Mucosa of stomach (tissue), 1 donor: ENCODE data around the gene CNTNAP1.

Experiments used
- H3K27me3 ChIP-seq: one replicate; pipeline ENCODE4 v1.7.0; 2013; ENCODE audit warnings: mild to moderate bottlenecking, low read length; ENCODE audit not compliant: control insufficient read depth, insufficient read depth
- H3K36me3 ChIP-seq: one replicate; pipeline ENCODE4 v1.7.0; 2013; ENCODE audit warnings: low read length; ENCODE audit not compliant: control insufficient read depth, insufficient read depth
- H3K4me1 ChIP-seq: one replicate; pipeline ENCODE4 v1.7.0; 2013; ENCODE audit warnings: mild to moderate bottlenecking, low read length; ENCODE audit not compliant: control insufficient read depth, insufficient read depth
- H3K4me3 ChIP-seq: one replicate; pipeline ENCODE4 v1.7.0; 2013; ENCODE audit warnings: low read length
- H3K9ac ChIP-seq: one replicate; pipeline ENCODE4 v1.7.0; 2013; ENCODE audit warnings: mild to moderate bottlenecking, low read length, moderate library complexity
- H3K9me3 ChIP-seq: one replicate; pipeline ENCODE4 v1.7.0; 2013; ENCODE audit warnings: mild to moderate bottlenecking, low read length, moderate library complexity; ENCODE audit not compliant: control insufficient read depth
- donor health status: Pancreatic carcinoma.

Gene CNTNAP1

DNA sequence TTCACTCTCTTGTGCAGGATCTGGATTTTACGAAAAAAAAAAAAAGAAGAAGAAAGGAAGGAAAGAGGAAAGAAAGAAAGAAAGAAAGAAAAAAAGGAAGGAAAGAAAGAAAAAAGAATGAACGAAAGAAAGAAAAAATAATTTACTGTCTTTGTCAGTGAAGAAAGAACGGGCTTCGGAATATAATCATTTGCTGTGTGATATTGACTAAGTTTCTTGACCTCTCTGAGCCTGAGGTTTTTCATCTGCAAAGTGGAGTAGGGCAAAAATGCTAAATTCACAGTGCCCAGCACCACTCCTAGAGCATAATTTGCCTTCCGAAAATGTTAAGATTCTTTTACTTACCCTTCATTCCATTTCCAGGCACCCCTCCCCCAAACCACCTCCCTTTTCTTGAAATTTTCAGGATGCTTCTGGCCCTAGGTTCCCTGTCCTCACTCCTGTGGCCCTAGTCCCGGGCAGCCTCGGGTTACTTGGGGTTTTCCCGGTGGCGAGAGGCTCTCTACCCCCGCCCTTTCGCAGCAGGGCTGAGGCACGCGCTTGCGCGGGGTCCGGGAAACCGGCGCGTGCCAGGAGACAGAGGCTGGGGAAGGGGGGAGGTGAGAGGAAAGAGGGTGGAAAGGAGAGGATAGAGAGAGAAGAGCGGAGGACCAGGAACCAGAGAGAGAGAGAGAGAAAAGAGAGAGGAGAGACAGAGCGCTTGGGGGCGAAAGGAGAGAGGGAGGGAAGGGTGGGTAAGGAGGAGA, at the start of gene CNTNAP1:
TSS of gene CNTNAP1 (plus strand) at position 556 of the 746 bp plus-strand sequence. CDS start 299 bp downstream, outside the sequence.
- Histone ChIP-seq H3K4me3 (peak within 1 kb of the TSS; percentile 14), H3K4me1 (peaks cover 52% of the 10 kb centered on the region), H3K27me3 (peaks cover 21% of the 10 kb centered on the region), H3K9me3 (no peaks in the 10 kb centered on the region), H3K36me3 (no peaks in the 10 kb centered on the region), H3K9ac (peak within 1 kb of the TSS; percentile 12)

DNA sequence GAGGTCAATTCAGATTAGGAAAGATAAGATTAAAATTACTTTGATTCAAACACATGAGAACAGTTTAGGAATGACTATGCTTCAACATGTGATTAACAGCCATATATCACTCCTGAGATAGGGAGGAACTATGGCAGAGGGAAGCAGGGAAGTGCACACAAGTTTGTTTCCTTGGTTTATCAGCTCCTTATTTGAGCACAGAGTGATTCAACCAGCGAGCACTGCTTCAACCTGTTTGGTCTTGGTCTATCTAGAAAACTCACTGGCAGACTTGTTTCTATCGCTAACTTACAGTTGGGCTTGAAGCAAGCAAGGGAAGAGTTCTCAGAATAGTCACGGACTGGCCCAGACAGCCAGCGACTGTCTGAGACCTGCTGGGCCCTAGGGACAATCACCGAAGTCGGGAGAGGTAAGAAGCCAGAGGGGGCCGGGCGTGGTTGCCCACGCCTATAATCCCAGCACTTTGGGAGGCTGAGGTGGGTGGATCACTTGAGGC, 49.3 kb upstream of the CNTNAP1 start:
- Histone ChIP-seq H3K4me3 (peak overlapping the region; percentile 6), H3K27me3 (no peaks in the 10 kb centered on the region), H3K9me3 (no peaks in the 10 kb centered on the region), H3K4me1 (peaks cover 20% of the 10 kb centered on the region), H3K36me3 (no peaks in the 10 kb centered on the region), H3K9ac (peak overlapping the region; percentile 66)

DNA sequence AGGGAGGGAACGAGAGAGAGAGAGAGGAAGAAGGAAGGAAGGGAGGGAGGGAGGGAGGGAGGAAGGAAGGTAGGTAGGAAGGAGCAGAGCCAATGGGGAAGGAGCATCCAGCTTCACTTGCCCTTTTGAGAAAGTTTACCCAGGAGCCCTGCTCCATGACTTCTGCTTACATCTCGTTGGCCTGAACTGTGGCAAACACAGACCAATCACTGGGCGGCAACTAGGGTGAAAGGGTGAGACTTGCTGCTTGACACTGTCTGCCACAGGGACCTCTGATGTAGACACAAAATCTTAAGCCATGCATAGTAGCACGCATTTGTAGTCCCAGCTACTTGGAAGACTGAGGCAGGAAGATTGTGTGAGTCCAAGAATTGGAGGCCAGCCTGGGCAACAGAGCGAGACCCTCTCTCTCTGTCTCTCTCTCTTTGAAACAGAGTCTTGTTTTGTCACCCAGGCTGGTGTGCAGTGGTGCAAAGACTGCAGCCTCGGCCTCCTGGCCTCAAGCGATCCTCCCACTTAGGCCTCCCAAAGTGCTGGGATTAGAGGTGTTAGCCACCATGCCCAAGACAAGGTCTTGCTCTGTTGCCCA, 42.7 kb upstream of the CNTNAP1 start:
- no peak overlapping the region for H3K9ac ChIP-seq
- no peaks in the 10 kb centered on the region for H3K36me3 ChIP-seq
- no peaks in the 10 kb centered on the region for H3K4me1 ChIP-seq
- no peaks in the 10 kb centered on the region for H3K9me3 ChIP-seq
- no peak overlapping the region for H3K4me3 ChIP-seq
- H3K27me3 ChIP-seq: no peaks in the 10 kb centered on the region

DNA sequence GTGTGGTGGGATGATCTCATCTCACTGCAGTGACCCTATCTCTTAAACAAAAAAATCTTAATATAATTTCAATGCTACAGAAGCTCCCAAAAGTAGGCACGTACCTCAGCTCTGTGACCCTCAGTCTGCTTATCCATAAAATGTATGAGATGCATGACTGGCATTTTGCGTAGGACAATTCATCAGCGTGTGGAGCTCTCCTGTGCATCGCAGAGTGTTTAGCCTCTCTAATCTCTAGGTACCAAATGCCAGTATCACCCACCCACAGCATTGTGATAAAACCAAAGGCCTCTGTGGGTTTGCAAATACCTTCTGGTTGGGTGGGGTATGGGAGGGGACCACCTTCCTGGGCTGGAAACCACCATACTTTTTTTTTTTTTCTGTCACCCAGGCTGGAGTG, 42.2 kb upstream of the CNTNAP1 start:
- Histone ChIP-seq H3K9ac (no peak overlapping the region), H3K4me3 (no peak overlapping the region), H3K36me3 (no peaks in the 10 kb centered on the region), H3K27me3 (no peaks in the 10 kb centered on the region), H3K9me3 (no peaks in the 10 kb centered on the region), H3K4me1 (no peaks in the 10 kb centered on the region)

DNA sequence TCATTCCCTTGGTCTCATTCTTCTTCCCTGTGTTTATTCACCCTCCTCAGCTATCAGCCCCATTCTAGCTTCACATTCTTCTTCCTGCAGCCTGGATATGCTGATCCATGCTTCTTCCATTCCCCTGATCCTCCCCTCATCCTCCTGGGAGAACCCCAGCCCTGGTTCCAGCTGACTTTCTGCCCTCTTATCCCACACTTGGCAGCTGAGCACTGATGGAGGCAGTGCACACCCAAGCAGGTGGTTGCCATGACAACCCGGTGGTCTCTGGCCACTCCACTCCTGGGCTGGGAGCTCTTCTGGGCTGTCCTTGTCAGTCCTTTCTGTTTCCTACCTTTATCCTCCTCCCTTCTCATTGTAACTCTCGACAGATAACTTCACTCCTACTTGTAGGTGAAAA, 40.0 kb upstream of the CNTNAP1 start:
- Histone ChIP-seq H3K9me3 (no peaks in the 10 kb centered on the region), H3K36me3 (no peaks in the 10 kb centered on the region), H3K4me3 (no peak overlapping the region), H3K27me3 (no peaks in the 10 kb centered on the region), H3K4me1 (no peaks in the 10 kb centered on the region), H3K9ac (no peak overlapping the region)

DNA sequence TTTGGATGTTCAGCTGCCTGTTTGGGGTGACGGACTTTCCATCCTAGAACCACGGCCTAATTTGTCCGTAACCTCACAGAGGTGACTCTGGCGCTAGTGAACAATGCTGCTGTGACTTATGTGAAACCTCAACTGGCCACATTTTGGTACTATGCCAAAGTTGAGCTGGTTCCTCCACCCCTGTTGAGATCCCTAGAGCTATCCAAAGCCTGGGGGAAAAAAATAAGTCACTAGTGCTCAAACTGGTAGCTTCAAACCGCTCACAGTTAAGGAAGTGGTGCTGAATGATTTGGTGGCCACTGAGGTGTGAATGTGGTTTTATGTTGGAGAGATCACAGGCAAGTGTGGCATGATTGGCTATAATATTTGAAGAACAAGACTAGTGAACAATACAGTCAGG, 34.6 kb upstream of the CNTNAP1 start:
- Histone ChIP-seq H3K27me3 (no peaks in the 10 kb centered on the region), H3K9ac (no peak overlapping the region), H3K36me3 (no peaks in the 10 kb centered on the region), H3K4me3 (no peak overlapping the region), H3K4me1 (no peaks in the 10 kb centered on the region), H3K9me3 (no peaks in the 10 kb centered on the region)

DNA sequence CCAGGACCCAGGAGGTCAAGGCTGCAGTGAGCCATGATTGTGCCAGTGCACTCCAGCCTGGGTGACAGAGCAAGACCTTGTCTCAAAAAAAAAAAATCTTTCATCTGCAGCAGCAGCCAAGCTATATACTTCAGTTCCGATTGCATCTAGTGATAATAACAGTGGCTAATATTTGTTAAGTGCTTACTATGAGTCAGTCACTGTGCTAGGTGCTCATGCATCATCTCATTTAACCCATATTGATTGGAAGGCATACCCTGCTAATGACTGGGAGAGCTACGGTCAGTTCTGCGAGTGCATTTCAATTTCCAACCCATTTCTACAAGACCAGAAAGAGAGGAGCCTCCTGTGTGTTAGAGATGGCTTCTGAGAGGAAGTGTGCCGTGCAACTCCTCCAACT, 30.9 kb upstream of the CNTNAP1 start:
- H3K9me3 ChIP-seq: no peaks in the 10 kb centered on the region
- no peaks in the 10 kb centered on the region for H3K36me3 ChIP-seq
- H3K27me3 ChIP-seq: peaks cover 8% of the 10 kb centered on the region
- no peak overlapping the region for H3K9ac ChIP-seq
- no peak overlapping the region for H3K4me3 ChIP-seq
- H3K4me1 ChIP-seq: peaks cover 12% of the 10 kb centered on the region

DNA sequence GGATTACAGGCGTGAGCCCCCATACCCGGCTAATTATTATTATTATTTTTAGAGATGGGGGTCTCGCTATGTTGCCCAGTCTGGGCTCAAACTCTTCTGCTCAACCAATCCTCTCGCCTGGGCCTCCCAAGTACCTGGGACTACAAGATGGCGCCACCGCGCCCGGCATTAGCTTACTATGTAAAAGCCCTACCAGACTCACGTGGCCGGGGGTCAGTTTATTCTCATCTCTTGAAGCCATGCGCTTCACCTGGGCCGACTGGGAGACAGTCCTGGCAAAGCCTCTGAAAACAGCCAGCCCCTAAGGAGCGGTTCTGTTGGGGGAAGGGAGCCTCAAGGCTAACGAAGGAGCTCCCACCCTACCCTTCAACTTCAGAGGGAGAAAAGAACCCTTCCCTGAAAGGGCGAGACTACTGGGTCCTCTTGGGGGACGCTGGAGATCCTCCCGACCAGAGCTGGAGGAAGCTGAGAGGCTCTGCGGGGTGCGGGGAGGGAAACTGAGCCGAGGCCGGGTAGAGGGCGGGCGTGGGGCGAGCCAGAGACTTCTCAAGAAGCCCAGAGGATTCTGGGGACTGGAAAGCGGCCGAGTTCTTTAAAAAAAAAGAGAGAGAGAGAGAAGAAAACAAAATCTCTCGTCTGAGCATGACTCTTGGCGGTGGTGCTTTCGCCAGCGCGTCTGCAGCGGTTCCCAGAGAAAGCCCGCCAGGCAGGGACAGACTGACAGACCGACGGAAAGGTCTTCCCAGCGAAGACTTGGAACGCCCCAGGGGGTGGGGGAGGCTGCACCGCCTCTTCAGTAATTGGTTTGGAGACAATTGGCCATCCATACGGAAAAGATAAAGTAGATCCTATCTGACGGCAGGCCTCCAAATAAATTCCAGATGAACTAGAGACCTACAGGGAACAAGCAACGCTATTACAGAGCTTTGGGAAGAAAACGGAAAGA, 28.9 kb upstream of the CNTNAP1 start:
- Histone ChIP-seq H3K36me3 (no peaks in the 10 kb centered on the region), H3K27me3 (peaks cover 8% of the 10 kb centered on the region), H3K4me1 (peaks cover 12% of the 10 kb centered on the region), H3K4me3 (no peak overlapping the region), H3K9me3 (no peaks in the 10 kb centered on the region), H3K9ac (peak overlapping the region; percentile 72)

DNA sequence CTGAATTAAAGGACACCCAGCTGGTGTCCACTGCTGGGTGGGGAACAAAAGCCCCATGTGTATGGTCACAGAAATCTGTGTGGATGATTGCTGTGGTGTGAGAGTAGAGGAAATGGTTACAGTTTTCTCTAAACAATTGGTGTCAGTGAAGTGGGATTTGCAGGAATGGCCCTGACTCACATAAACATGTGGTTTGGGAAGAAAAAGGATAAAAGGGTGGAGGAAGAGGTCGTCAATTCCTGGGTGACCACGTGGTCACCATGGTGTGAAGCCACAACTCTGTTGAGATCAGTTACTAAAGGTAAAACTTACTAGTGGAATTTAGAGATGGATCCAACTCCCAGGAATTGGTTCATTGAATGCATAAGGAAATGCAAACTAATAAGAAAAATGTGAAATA, 26.8 kb upstream of the CNTNAP1 start:
- peaks cover 22% of the 10 kb centered on the region for H3K4me1 ChIP-seq
- no peak overlapping the region for H3K4me3 ChIP-seq
- H3K9me3 ChIP-seq: no peaks in the 10 kb centered on the region
- peaks cover 8% of the 10 kb centered on the region for H3K27me3 ChIP-seq
- H3K9ac ChIP-seq: no peak overlapping the region
- no peaks in the 10 kb centered on the region for H3K36me3 ChIP-seq

DNA sequence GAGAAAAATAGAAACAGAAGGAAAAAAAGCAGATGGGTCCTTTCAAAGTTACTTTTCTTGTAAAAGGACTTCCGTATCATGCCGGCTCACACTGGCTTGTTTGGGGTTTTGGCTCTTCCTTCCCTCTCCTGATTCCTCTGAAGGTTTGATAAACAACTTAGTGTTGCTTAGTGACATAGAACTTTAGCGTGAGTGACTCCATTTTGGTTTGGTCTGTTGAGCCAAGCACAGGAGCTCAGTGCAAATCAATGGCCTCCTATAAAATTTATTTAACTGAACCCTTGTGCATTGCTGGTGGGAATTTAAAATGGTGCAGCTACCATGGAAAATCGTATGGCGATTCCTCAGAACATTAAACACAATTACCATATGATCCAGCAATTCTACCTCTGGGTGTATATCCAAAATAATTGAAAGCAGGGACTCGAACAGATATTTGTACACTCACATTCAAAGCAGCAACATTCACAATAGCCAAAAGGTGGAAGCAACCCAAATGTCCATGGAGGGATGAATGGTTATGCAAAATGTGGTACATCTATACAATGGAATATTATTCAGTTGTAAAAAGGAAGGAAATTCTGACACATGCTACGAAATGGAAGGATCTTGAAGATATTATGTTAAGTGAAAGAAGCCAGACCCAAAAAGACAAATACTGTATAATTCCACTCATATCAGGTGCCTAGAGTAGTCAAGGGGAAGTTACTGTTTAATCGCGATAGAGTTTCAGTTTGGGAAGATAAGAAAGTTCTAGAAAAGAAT, 24.3 kb upstream of the CNTNAP1 start:
- H3K36me3 ChIP-seq: no peaks in the 10 kb centered on the region
- H3K9ac ChIP-seq: no peak overlapping the region
- H3K9me3 ChIP-seq: no peaks in the 10 kb centered on the region
- H3K4me1 ChIP-seq: peaks cover 22% of the 10 kb centered on the region
- H3K4me3 ChIP-seq: no peak overlapping the region
- peaks cover 8% of the 10 kb centered on the region for H3K27me3 ChIP-seq

DNA sequence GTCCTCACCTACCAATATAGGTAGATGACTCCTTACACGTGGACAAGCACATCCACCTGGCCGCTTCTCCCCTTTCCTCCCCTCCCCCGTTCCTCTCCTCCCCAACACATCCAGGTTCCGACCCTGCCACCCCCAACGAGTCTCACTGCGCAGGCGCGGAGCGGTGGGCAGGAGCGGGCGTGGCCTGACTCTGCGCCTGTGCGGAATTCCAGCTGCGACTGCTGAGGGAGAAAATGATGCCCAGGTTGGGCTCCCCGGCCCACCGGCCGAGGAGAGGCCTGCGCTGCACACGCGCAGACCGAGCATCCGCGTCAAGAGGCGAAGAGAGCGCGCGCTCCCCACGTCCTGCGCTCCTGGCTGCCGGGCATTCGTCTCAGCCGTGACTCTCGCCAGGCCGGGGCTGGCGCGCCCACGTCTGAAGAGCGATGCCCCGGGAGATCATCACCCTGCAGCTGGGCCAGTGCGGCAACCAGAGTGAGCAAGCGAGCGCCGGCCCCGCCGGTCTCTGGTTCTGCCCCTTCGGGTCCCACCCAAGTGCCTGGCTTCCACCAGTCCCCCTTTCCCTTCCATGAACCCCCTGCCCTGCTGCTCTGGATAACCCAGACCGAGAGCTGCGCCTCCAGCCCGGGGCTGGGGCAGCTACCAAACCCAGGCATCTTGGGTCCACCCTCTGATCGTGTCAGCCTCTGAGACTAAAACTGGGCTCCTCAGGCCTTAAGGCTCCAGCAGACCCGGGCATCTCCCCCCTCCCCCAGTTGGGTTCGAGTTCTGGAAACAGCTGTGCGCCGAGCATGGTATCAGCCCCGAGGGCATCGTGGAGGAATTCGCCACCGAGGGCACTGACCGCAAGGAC, 23.0 kb upstream of the CNTNAP1 start, which contains the start of gene TUBG2:
TSS of gene TUBG2 (plus strand) at position 206 of the 853 bp plus-strand sequence. CDS start at position 426, 220 bp downstream.
- Histone ChIP-seq H3K9me3 (no peaks in the 10 kb centered on the region), H3K4me3 (peak within 1 kb of the TSS; percentile 57), H3K36me3 (no peaks in the 10 kb centered on the region), H3K9ac (peak within 1 kb of the TSS; percentile 71), H3K4me1 (peaks cover 11% of the 10 kb centered on the region), H3K27me3 (no peaks in the 10 kb centered on the region)
